Measurements from ENCODE around the gene KRT73. TPM values are rescaled to one million over a fixed set of nuclear protein-coding genes. Genes with fewer than 3 reads are reported as not detected.

Gene KRT73
- total RNA-seq, 1 experiment from 2014 or later, result not detected

GRCh38 chr12:52578469-52578868, 39.9 kb downstream of the KRT73 start (continued):
- TF ChIP-seq ARID4B (CRISPR knock-in tag; IDR thresholded peaks at IDR 0.05; ENCODE audit: borderline replicate concordance) (no peak), ZNF263 (CRISPR knock-in tag; IDR thresholded peaks at IDR 0.05; ENCODE audit: low read depth) (no peak), SMAD4 (CRISPR knock-in tag; IDR thresholded peaks at IDR 0.05) (no peak), GABPB1 (CRISPR knock-in tag; IDR thresholded peaks at IDR 0.05) (no peak), ZNF232 (CRISPR knock-in tag; IDR thresholded peaks at IDR 0.05) (no peak), OVOL2 (CRISPR knock-in tag; IDR thresholded peaks at IDR 0.05; ENCODE audit: borderline replicate concordance) (no peak), NFATC4 (CRISPR knock-in tag; IDR thresholded peaks at IDR 0.05) (no peak), USF1 (CRISPR knock-in tag; IDR thresholded peaks at IDR 0.05) (no peak)
- TF ChIP-seq, protein P1, sequence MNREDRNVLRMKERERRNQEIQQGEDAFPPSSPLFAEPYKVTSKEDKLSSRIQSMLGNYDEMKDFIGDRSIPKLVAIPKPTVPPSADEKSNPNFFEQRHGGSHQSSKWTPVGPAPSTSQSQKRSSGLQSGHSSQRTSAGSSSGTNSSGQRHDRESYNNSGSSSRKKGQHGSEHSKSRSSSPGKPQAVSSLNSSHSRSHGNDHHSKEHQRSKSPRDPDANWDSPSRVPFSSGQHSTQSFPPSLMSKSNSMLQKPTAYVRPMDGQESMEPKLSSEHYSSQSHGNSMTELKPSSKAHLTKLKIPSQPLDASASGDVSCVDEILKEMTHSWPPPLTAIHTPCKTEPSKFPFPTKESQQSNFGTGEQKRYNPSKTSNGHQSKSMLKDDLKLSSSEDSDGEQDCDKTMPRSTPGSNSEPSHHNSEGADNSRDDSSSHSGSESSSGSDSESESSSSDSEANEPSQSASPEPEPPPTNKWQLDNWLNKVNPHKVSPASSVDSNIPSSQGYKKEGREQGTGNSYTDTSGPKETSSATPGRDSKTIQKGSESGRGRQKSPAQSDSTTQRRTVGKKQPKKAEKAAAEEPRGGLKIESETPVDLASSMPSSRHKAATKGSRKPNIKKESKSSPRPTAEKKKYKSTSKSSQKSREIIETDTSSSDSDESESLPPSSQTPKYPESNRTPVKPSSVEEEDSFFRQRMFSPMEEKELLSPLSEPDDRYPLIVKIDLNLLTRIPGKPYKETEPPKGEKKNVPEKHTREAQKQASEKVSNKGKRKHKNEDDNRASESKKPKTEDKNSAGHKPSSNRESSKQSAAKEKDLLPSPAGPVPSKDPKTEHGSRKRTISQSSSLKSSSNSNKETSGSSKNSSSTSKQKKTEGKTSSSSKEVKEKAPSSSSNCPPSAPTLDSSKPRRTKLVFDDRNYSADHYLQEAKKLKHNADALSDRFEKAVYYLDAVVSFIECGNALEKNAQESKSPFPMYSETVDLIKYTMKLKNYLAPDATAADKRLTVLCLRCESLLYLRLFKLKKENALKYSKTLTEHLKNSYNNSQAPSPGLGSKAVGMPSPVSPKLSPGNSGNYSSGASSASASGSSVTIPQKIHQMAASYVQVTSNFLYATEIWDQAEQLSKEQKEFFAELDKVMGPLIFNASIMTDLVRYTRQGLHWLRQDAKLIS (CRISPR knock-in tag; IDR thresholded peaks at IDR 0.05; ENCODE audit: borderline replicate concordance), result no peak

GRCh38 chr12:52577316-52577715, 41.0 kb downstream of the KRT73 start:
- H3K36me3 Mint-ChIP-seq, result no peaks in the 10 kb centered on the region
- ChIA-PET POLR2A (no interaction called here), CTCF (interaction anchor here (1.0 to 2.9 kb wide), 5 partner anchors 115 to 293 kb away, joined by 3 to 12 read pairs (median 6); no protein-coding TSS in a partner anchor)
- H3K27ac Mint-ChIP-seq, result no peak overlapping the region
- H3K4me3 Mint-ChIP-seq, result no peak overlapping the region
- DNase-seq (ENCODE audit: low spot score) (no peak), ATAC-seq (no peak)
- H3K9me3 Mint-ChIP-seq, result no peaks in the 10 kb centered on the region
- H3K27me3 Mint-ChIP-seq (ENCODE audit: low read depth), result no peaks in the 10 kb centered on the region
- 0 out of 2 replicates have a peak, but pooled peaks cover 2% of the 10 kb centered on the region for H3K4me1 Mint-ChIP-seq
- TF ChIP-seq ZNF396 (CRISPR knock-in tag; IDR thresholded peaks at IDR 0.05; ENCODE audit: borderline replicate concordance) (no peak), JUN (CRISPR knock-in tag; IDR thresholded peaks at IDR 0.05) (no peak), AR (CRISPR knock-in tag; IDR thresholded peaks at IDR 0.05) (no peak), ZBTB43 (CRISPR knock-in tag; IDR thresholded peaks at IDR 0.05) (no peak), TEAD1 (CRISPR knock-in tag; IDR thresholded peaks at IDR 0.05) (no peak), SOX15 (CRISPR knock-in tag; IDR thresholded peaks at IDR 0.05) (no peak), PRRX2 (CRISPR knock-in tag; IDR thresholded peaks at IDR 0.05) (no peak), NR2C2 (CRISPR knock-in tag; IDR thresholded peaks at IDR 0.05) (no peak), ATF2 (CRISPR knock-in tag; IDR thresholded peaks at IDR 0.05; ENCODE audit: borderline replicate concordance, low read depth) (no peak), ATF1 (CRISPR knock-in tag; IDR thresholded peaks at IDR 0.05) (no peak), ZNF121 (CRISPR knock-in tag; IDR thresholded peaks at IDR 0.05) (no peak)
- TF ChIP-seq, protein P2, sequence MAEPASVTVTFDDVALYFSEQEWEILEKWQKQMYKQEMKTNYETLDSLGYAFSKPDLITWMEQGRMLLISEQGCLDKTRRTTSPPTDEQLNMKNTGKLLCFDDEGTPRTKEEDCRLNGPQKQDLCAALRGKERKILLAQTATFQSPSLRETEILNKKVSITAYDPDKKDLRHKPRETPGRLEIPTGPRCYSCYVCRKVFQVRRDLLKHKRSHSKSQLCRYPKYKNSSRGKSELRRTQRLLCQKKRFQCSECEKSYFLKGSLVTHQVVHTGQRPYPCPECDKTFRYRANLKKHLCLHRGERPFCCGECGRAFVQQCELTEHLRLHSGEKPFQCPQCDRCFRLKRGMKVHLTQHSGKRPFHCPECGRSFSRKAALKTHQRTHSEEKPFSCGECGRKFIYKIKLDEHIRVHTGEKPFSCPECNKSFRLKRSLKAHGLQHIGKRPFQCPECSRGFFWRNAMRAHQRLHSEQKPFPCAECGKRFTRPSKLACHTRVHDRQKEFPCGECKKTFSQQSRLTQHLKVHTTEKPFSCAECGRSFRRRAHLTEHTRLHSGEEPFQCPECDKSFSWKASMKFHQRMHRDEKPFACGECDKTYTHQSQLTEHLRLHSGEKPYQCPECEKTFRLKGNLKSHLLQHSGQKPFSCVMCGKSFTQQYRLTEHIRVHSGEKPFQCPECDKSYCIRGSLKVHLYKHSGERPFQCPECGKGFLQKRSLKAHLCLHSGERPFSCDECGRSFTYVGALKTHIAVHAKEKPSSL (CRISPR knock-in tag; conservative IDR thresholded peaks at IDR 0.05), result no peak
